ENCODE results near the gene CDADC1. TPM values are rescaled to one million over a fixed set of nuclear protein-coding genes. Genes with fewer than 3 reads are reported as not detected.

CDADC1 gene
- 4.7 and 19.3 TPM in 2 replicates for total RNA-seq (2014; rRNA removed; shearing (Covaris generic); ENCODE audit: low replicate concordance)

- peaks cover 21% of the 10 kb centered on the region; the same call in 1 of the 2 replicates for H3K36me3 ChIP-seq (ENCODE audit: insufficient read depth, low read length)
- peak within 1 kb of the TSS; percentile 86 for H3K9ac ChIP-seq (ENCODE audit: low read length)
- H2AFZ ChIP-seq (ENCODE audit: low read length): peak within 1 kb of the TSS; percentile 89
- peaks cover 34% of the 10 kb centered on the region for H3K4me1 ChIP-seq (ENCODE audit: low read length)
- H3K9me3 ChIP-seq (ENCODE audit: low read length): no peaks in the 10 kb centered on the region
- no peak within 1 kb of the TSS for H3K27ac ChIP-seq (ENCODE audit: low read length)
- no peaks in the 10 kb centered on the region for H3K27me3 ChIP-seq (ENCODE audit: low read length)
- H3K4me3 ChIP-seq (ENCODE audit: low read length): peak within 1 kb of the TSS; percentile 87
- H3K4me2 ChIP-seq (ENCODE audit: low read depth, low read length, poor library complexity, severe bottlenecking): peak within 1 kb of the TSS; percentile 95
- H3K9me2 ChIP-seq (replicated peaks; ENCODE audit: insufficient read depth, low read length): no peaks in the 10 kb centered on the region
- no peaks in the 10 kb centered on the region for H4K20me1 ChIP-seq (ENCODE audit: insufficient read depth, low read depth, low read length)
- DNase-seq: peak; percentile 98
- peaks cover 45% of the 10 kb centered on the region for H3K79me2 ChIP-seq (ENCODE audit: low read length)
Measured at GRCh38 chr13:49247643-49248621, at the start of gene CDADC1. Gene CDADC1, plus strand, starts transcription at chr13:49247925. Its CDS starts 113 bp downstream, at chr13:49248038.

DNA sequence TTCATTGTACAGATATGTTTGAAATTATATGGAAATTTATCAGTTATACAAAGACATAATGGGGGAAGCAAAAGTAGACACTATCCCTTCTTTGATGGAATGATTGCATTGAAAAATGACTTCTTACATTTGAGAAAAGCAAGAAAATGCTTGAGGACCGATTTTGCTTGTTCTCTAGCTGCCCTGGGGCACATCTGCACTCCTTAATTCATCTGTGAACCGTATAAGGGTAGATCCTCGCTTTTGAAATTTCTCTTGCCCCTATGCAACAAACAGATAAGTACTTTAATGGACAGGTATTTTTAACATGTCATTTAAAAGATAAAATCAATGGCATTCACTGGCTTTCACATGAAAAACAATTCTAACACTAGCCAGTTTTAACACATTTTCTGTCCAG is 41.1 kb upstream of the CDADC1 start:
- peaks cover 58% of the 10 kb centered on the region; the same call in 1 of the 2 replicates for H3K36me3 ChIP-seq (ENCODE audit: insufficient read depth, low read length)
- H3K9me2 ChIP-seq (replicated peaks; ENCODE audit: insufficient read depth, low read length): no peaks in the 10 kb centered on the region
- no peak overlapping the region for H3K9ac ChIP-seq (ENCODE audit: low read length)
- no peaks in the 10 kb centered on the region for H3K79me2 ChIP-seq (ENCODE audit: low read length)
- H3K27me3 ChIP-seq (ENCODE audit: low read length): no peaks in the 10 kb centered on the region
- H3K27ac ChIP-seq (ENCODE audit: low read length): no peak overlapping the region
- H3K9me3 ChIP-seq (ENCODE audit: low read length): no peaks in the 10 kb centered on the region
- peaks cover 23% of the 10 kb centered on the region for H3K4me1 ChIP-seq (ENCODE audit: low read length)
- no peaks in the 10 kb centered on the region for H4K20me1 ChIP-seq (ENCODE audit: insufficient read depth, low read depth, low read length)
- no peak overlapping the region for H3K4me2 ChIP-seq (ENCODE audit: low read depth, low read length, poor library complexity, severe bottlenecking)
- DNase-seq: no peak
- H2AFZ ChIP-seq (ENCODE audit: low read length): no peak overlapping the region
- no peak overlapping the region for H3K4me3 ChIP-seq (ENCODE audit: low read length)

GRCh38 chr13:49208619-49209018 is 39.1 kb upstream of the CDADC1 start:
- no peaks in the 10 kb centered on the region for H3K9me3 ChIP-seq (ENCODE audit: low read length)
- no peaks in the 10 kb centered on the region for H3K79me2 ChIP-seq (ENCODE audit: low read length)
- peaks cover 31% of the 10 kb centered on the region for H3K4me1 ChIP-seq (ENCODE audit: low read length)
- no peaks in the 10 kb centered on the region for H4K20me1 ChIP-seq (ENCODE audit: insufficient read depth, low read depth, low read length)
- H3K4me3 ChIP-seq (ENCODE audit: low read length): 0 out of 2 replicates have a peak overlapping the region, but pooled peaks have one; percentile 12
- no peaks in the 10 kb centered on the region for H3K9me2 ChIP-seq (replicated peaks; ENCODE audit: insufficient read depth, low read length)
- peak overlapping the region; percentile 53; the same call in 1 of the 2 replicates for H3K27ac ChIP-seq (ENCODE audit: low read length)
- H3K4me2 ChIP-seq (ENCODE audit: low read depth, low read length, poor library complexity, severe bottlenecking): peak overlapping the region; percentile 61
- H3K27me3 ChIP-seq (ENCODE audit: low read length): no peaks in the 10 kb centered on the region
- no peak for DNase-seq
- H2AFZ ChIP-seq (ENCODE audit: low read length): no peak overlapping the region
- H3K36me3 ChIP-seq (ENCODE audit: insufficient read depth, low read length): peaks cover 43% of the 10 kb centered on the region; the same call in 1 of the 2 replicates
- no peak overlapping the region for H3K9ac ChIP-seq (ENCODE audit: low read length)

DNA sequence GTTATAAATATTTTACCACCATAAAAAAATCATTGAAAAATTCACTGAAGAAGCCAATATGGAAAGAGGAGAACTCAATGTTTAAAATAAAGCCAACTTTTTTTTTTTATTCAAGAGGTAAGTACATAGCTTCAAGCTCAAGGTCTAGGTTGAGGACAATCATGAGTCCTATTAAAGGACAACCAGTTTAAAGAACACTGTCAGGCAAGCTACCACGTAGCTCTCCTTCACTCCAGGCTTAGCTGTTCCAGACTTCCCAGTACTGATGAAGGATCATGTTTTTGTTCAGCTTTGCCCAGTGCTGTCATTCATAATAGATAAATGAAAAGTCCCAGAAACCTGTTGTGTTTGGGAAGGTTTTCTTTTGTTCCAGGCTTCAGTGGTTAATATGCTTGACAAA is 37.6 kb upstream of the CDADC1 start:
- H4K20me1 ChIP-seq (ENCODE audit: insufficient read depth, low read depth, low read length): no peaks in the 10 kb centered on the region
- H3K4me1 ChIP-seq (ENCODE audit: low read length): peaks cover 46% of the 10 kb centered on the region
- H3K27ac ChIP-seq (ENCODE audit: low read length): peak overlapping the region; percentile 53; the same call in 1 of the 2 replicates
- H3K79me2 ChIP-seq (ENCODE audit: low read length): no peaks in the 10 kb centered on the region
- H3K9ac ChIP-seq (ENCODE audit: low read length): no peak overlapping the region
- no peaks in the 10 kb centered on the region for H3K9me2 ChIP-seq (replicated peaks; ENCODE audit: insufficient read depth, low read length)
- no peak overlapping the region for H2AFZ ChIP-seq (ENCODE audit: low read length)
- H3K9me3 ChIP-seq (ENCODE audit: low read length): no peaks in the 10 kb centered on the region
- H3K4me2 ChIP-seq (ENCODE audit: low read depth, low read length, poor library complexity, severe bottlenecking): no peak overlapping the region
- peaks cover 33% of the 10 kb centered on the region; the same call in 1 of the 2 replicates for H3K36me3 ChIP-seq (ENCODE audit: insufficient read depth, low read length)
- no peak overlapping the region for H3K4me3 ChIP-seq (ENCODE audit: low read length)
- DNase-seq: no peak
- no peaks in the 10 kb centered on the region for H3K27me3 ChIP-seq (ENCODE audit: low read length)

- H3K79me2 ChIP-seq (ENCODE audit: low read length): no peaks in the 10 kb centered on the region
- H3K4me3 ChIP-seq (ENCODE audit: low read length): no peak overlapping the region
- peaks cover 29% of the 10 kb centered on the region; the same call in 1 of the 2 replicates for H3K36me3 ChIP-seq (ENCODE audit: insufficient read depth, low read length)
- no peak overlapping the region for H3K4me2 ChIP-seq (ENCODE audit: low read depth, low read length, poor library complexity, severe bottlenecking)
- no peak for DNase-seq
- H4K20me1 ChIP-seq (ENCODE audit: insufficient read depth, low read depth, low read length): no peaks in the 10 kb centered on the region
- no peaks in the 10 kb centered on the region for H3K27me3 ChIP-seq (ENCODE audit: low read length)
- no peak overlapping the region for H2AFZ ChIP-seq (ENCODE audit: low read length)
- H3K9me2 ChIP-seq (replicated peaks; ENCODE audit: insufficient read depth, low read length): no peaks in the 10 kb centered on the region
- H3K9me3 ChIP-seq (ENCODE audit: low read length): no peaks in the 10 kb centered on the region
- no peak overlapping the region for H3K9ac ChIP-seq (ENCODE audit: low read length)
- H3K4me1 ChIP-seq (ENCODE audit: low read length): peaks cover 49% of the 10 kb centered on the region
- no peak overlapping the region for H3K27ac ChIP-seq (ENCODE audit: low read length)
Measured at GRCh38 chr13:49210669-49211068, 37.1 kb upstream of the CDADC1 start.

DNA sequence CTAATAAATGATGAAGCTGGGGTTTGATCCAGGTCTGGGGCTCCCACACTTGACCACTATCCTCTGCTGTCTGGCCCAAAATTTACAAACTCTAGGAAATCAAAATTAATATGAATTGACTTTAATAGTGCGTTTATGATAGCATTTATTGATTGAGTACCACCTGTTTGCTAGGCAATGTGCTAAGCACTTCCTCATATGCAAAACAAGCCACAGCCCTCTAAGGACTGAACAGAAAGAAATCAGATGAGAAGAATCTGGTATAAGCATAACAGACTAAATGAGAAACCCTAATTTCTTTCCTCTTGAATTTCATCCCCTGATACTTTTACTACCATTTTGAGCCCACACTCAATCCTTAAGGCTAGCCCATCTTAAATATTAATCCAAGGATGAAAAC is 34.2 kb upstream of the CDADC1 start:
- no peak for DNase-seq
- peaks cover 44% of the 10 kb centered on the region for H3K4me1 ChIP-seq (ENCODE audit: low read length)
- H3K4me2 ChIP-seq (ENCODE audit: low read depth, low read length, poor library complexity, severe bottlenecking): peak overlapping the region; percentile 17

DNA sequence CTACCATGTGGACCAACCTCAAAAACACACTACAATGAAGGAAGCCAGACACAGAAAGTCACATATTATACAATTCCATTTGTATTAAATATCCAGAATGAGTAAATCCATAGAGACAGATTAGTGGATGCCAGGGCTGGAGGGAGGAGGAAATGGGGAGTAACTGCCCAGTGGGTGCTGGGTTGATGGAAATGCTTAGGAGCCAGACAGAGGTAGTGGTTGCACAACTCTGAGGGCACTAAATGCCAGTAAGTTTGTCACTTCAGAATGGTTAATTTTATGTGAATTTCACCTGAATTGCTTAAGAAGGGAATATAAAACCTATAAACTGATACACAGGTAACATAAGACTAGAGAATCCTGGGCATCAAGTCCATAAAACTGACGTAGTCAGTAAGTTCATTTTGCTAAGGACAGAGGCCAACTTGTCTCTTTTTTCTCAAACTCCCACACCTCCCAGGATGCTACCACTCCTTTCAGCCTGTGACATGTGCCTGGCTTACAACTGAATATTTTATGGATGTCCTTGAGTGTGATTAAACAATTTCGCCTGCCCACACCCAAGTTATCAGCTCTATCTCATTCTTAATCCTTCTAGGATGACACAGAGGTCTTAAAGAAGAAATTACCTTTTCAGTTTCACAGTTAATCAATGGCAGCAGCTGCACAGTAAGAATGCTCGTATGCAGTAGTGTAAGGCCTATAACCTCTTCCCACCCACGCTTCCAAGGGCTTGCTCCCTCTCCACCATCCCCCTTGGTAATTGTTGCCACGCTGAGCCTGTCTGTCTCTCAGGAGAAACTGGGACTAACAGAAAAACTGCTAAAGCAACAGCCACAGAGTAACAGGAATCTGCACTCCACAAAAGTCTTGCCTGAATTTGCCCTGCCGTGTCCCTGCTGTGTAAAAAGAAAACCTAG is 33.5 kb upstream of the CDADC1 start:
- peak overlapping the region; percentile 23 for H3K4me2 ChIP-seq (ENCODE audit: low read depth, low read length, poor library complexity, severe bottlenecking)
- no peaks in the 10 kb centered on the region for H3K9me2 ChIP-seq (replicated peaks; ENCODE audit: insufficient read depth, low read length)
- no peaks in the 10 kb centered on the region for H3K9me3 ChIP-seq (ENCODE audit: low read length)
- H2AFZ ChIP-seq (ENCODE audit: low read length): peak overlapping the region; percentile 71; the same call in 1 of the 2 replicates
- peak overlapping the region; percentile 39 for H3K27ac ChIP-seq (ENCODE audit: low read length)
- peaks cover 37% of the 10 kb centered on the region for H3K4me1 ChIP-seq (ENCODE audit: low read length)
- DNase-seq: no peak
- H4K20me1 ChIP-seq (ENCODE audit: insufficient read depth, low read depth, low read length): no peaks in the 10 kb centered on the region
- no peak overlapping the region for H3K9ac ChIP-seq (ENCODE audit: low read length)
- H3K4me3 ChIP-seq (ENCODE audit: low read length): no peak overlapping the region
- no peaks in the 10 kb centered on the region for H3K79me2 ChIP-seq (ENCODE audit: low read length)
- H3K36me3 ChIP-seq (ENCODE audit: insufficient read depth, low read length): peaks cover 11% of the 10 kb centered on the region; the same call in 1 of the 2 replicates
- H3K27me3 ChIP-seq (ENCODE audit: low read length): no peaks in the 10 kb centered on the region

More for the DNA sequence above, 34.2 kb upstream of the CDADC1 start:
- Histone ChIP-seq H3K27me3 (ENCODE audit: low read length) (no peaks in the 10 kb centered on the region), H4K20me1 (ENCODE audit: insufficient read depth, low read depth, low read length) (no peaks in the 10 kb centered on the region), H3K9me3 (ENCODE audit: low read length) (no peaks in the 10 kb centered on the region), H3K36me3 (ENCODE audit: insufficient read depth, low read length) (peaks cover 14% of the 10 kb centered on the region; the same call in 1 of the 2 replicates), H3K27ac (ENCODE audit: low read length) (peak overlapping the region; percentile 39), H3K79me2 (ENCODE audit: low read length) (no peaks in the 10 kb centered on the region), H3K9ac (ENCODE audit: low read length) (no peak overlapping the region), H3K4me3 (ENCODE audit: low read length) (no peak overlapping the region), H3K9me2 (replicated peaks; ENCODE audit: insufficient read depth, low read length) (no peaks in the 10 kb centered on the region), H2AFZ (ENCODE audit: low read length) (no peak overlapping the region; the same call in 1 of the 2 replicates)
